GM12878 (cell line): ENCODE measurements around the gene RNF13.

ENCODE experiments used
- CREB1 ChIP-seq: IDR thresholded peaks from 2 replicates; pipeline ENCODE4 v1.6.1; 2012; ENCODE audit warnings: low read depth, mild to moderate bottlenecking, inconsistent platforms
- CTCF ChIP-seq, 3 experiments: IDR thresholded peaks in 2 of 3; conservative IDR thresholded peaks in 1 of 3; 2 replicates each; pipeline ENCODE4 v1.5.1; 2011; ENCODE audit warnings: low read depth in 3 of 3, low read length in 3 of 3, mild to moderate bottlenecking in 3 of 3, control low read depth in 2 of 3, moderate library complexity in 2 of 3, inconsistent platforms in 1 of 3, mixed read lengths in 1 of 3; ENCODE audit not compliant: control insufficient read depth in 2 of 3, insufficient read depth in 1 of 3; ENCODE audit errors: extremely low read depth in 1 of 3
- CUX1 ChIP-seq: IDR thresholded peaks from 2 replicates; pipeline ENCODE4 v1.6.1; 2012; ENCODE audit warnings: improper control_type of control experiment, low read depth, low read length; ENCODE audit not compliant: insufficient replicate concordance
- ETV6 ChIP-seq, 2 experiments: fragments of 450-650 bp in 1 of 2; IDR thresholded peaks in 1 of 2; conservative IDR thresholded peaks in 1 of 2; 2 replicates each; pipeline ENCODE4 v1.6.1; 2014; ENCODE audit warnings: antibody characterized with exemption in 1 of 2, borderline replicate concordance in 1 of 2, low read depth in 1 of 2, mild to moderate bottlenecking in 1 of 2, moderate library complexity in 1 of 2
- EZH2 ChIP-seq: IDR thresholded peaks from 2 replicates; pipeline ENCODE4 v1.6.1; 2012; ENCODE audit warnings: low read depth, mild to moderate bottlenecking, control low read depth, inconsistent platforms, low read length, borderline replicate concordance; ENCODE audit not compliant: control insufficient read depth
- GABPA ChIP-seq: IDR thresholded peaks from 2 replicates; pipeline ENCODE4 v1.6.1; 2014; ENCODE audit warnings: antibody characterized with exemption, low read depth, mild to moderate bottlenecking, inconsistent platforms
- POLR2AphosphoS2 ChIP-seq: IDR thresholded peaks from 2 replicates; pipeline ENCODE4 v1.6.1; 2011; ENCODE audit warnings: low read depth, mild to moderate bottlenecking, low read length, improper control_type of control experiment, moderate library complexity
- TAF1 ChIP-seq: IDR thresholded peaks from 2 replicates; pipeline ENCODE4 v1.6.1; 2011; ENCODE audit warnings: mild to moderate bottlenecking, low read depth, low read length, borderline replicate concordance
- ZZZ3 ChIP-seq: IDR thresholded peaks from 2 replicates; pipeline ENCODE4 v1.6.1; 2011; ENCODE audit warnings: low read depth; ENCODE audit not compliant: control insufficient read depth, insufficient read length

GRCh38 chr3:149895769-149896168, 82.8 kb downstream of the RNF13 start:
- TF ChIP-seq ETV6 (conservative IDR thresholded peaks at IDR 0.05 in 1 of 2, IDR thresholded peaks at IDR 0.05 in 1 of 2; ENCODE audit: borderline replicate concordance in 1 of 2, low read depth in 1 of 2) (no peak), POLR2AphosphoS2 (no peak), CTCF (IDR thresholded peaks at IDR 0.05 in 2 of 3, conservative IDR thresholded peaks at IDR 0.05 in 1 of 3; ENCODE audit: control insufficient read depth in 2 of 3, extremely low read depth in 1 of 3, insufficient read depth in 1 of 3, low read depth in 3 of 3, low read length in 3 of 3) (no peak), CUX1 (no peak), TAF1 (no peak), GABPA (no peak), CREB1 (no peak), ZZZ3 (no peak), EZH2 (no peak)
